Astrocyte (in vitro differentiated cells and primary cell): ENCODE data around the gene VASN. TPM values are rescaled to one million over a fixed set of nuclear protein-coding genes. Genes with fewer than 3 reads are reported as not detected.

Experiments used
- DNase-seq: peaks from one replicate; pipeline ENCODE4 v3.0.0-alpha.2; 2010; ENCODE audit warnings: low read depth
- FAIRE-seq: peaks from 2 replicates; lab custom pipeline; 2011; peaks lifted over from hg19 to GRCh38; lab: Jason Lieb, UNC
- H2AFZ ChIP-seq: 2 replicates; pipeline ENCODE4 v1.6.0; 2012; ENCODE audit warnings: low read depth, low read length, inconsistent platforms
- H3K27ac ChIP-seq: 2 replicates; pipeline ENCODE4 v1.5.1; 2011; ENCODE audit warnings: low read depth, low read length, inconsistent platforms
- H3K27me3 ChIP-seq: 2 replicates; pipeline ENCODE4 v1.6.0; 2011; ENCODE audit warnings: low read length, inconsistent platforms; ENCODE audit not compliant: insufficient read depth
- H3K36me3 ChIP-seq: 2 replicates; pipeline ENCODE4 v1.5.1; 2011; ENCODE audit warnings: low read length, inconsistent platforms; ENCODE audit not compliant: insufficient read depth
- H3K4me1 ChIP-seq: 2 replicates; pipeline ENCODE4 v1.5.1; 2011; ENCODE audit warnings: low read length, inconsistent platforms; ENCODE audit not compliant: insufficient read depth
- H3K4me2 ChIP-seq: 2 replicates; pipeline ENCODE4 v1.6.0; 2012; ENCODE audit warnings: low read length, inconsistent platforms
- H3K4me3 ChIP-seq: 2 replicates; pipeline ENCODE4 v1.5.1; 2011; ENCODE audit warnings: low read depth, mild to moderate bottlenecking, low read length, inconsistent platforms; ENCODE audit not compliant: insufficient read depth
- H3K79me2 ChIP-seq: 2 replicates; pipeline ENCODE4 v1.6.0; 2012; ENCODE audit warnings: mild to moderate bottlenecking, low read length, inconsistent platforms; ENCODE audit not compliant: insufficient read depth
- H3K9ac ChIP-seq: 2 replicates; pipeline ENCODE4 v1.6.0; 2012; ENCODE audit warnings: mild to moderate bottlenecking, low read length, inconsistent platforms
- H3K9me3 ChIP-seq: 2 replicates; pipeline ENCODE4 v1.5.1; 2012; ENCODE audit warnings: low read depth, mild to moderate bottlenecking, low read length, inconsistent platforms; ENCODE audit not compliant: insufficient read depth
- H4K20me1 ChIP-seq: 2 replicates; pipeline ENCODE4 v1.6.0; 2012; ENCODE audit warnings: low read length, inconsistent platforms; ENCODE audit not compliant: insufficient read depth
- H3K27ac Mint-ChIP-seq: one replicate; pipeline ENCODE4 v1.8.0; 2021; ENCODE audit warnings: mild to moderate bottlenecking, mixed read lengths; ENCODE audit not compliant: unreplicated experiment
- H3K27me3 Mint-ChIP-seq: one replicate; pipeline ENCODE4 v1.8.0; 2021; ENCODE audit warnings: low read depth, mixed read lengths; ENCODE audit not compliant: unreplicated experiment
- H3K36me3 Mint-ChIP-seq: one replicate; pipeline ENCODE4 v1.8.0; 2021; ENCODE audit warnings: low read depth, mixed read lengths; ENCODE audit not compliant: unreplicated experiment
- H3K4me1 Mint-ChIP-seq: one replicate; pipeline ENCODE4 v1.8.0; 2021; ENCODE audit warnings: low read depth, mixed read lengths; ENCODE audit not compliant: unreplicated experiment
- H3K4me3 Mint-ChIP-seq: one replicate; pipeline ENCODE4 v1.8.0; 2021; ENCODE audit warnings: mild to moderate bottlenecking, moderate library complexity, mixed read lengths; ENCODE audit not compliant: unreplicated experiment
- H3K9me3 Mint-ChIP-seq: one replicate; pipeline ENCODE4 v1.8.0; 2021; ENCODE audit warnings: mild to moderate bottlenecking, mixed read lengths; ENCODE audit not compliant: unreplicated experiment
- EZH2 ChIP-seq: IDR thresholded peaks from 2 replicates; pipeline ENCODE4 v1.6.1; 2012; ENCODE audit warnings: mild to moderate bottlenecking, low read length, inconsistent platforms; ENCODE audit not compliant: insufficient read depth
- total RNA-seq: library from RNA; stranded (reverse); gene quantifications from 2 replicates; pipeline ENCODE4 v1.2.1, GENCODE V29; 2021
- TF ChIP-seq, protein P1 (sequence below): IDR thresholded peaks from 2 replicates; pipeline ENCODE4 v1.5.1; 2011; ENCODE audit warnings: low read depth, mild to moderate bottlenecking, inconsistent platforms, low read length, moderate library complexity; ENCODE audit not compliant: insufficient read depth

Gene VASN
- total RNA-seq, 1 donor from 2014 or later = 32.0 TPM

GRCh38 chr16:4428500-4428899 is 56.9 kb downstream of the VASN start:
- H3K4me3 ChIP-seq = no peak overlapping the region
- Mint-ChIP-seq H3K4me3 (no peak overlapping the region), H3K4me1 (peaks cover 10% of the 10 kb centered on the region), H3K9me3 (no peaks in the 10 kb centered on the region), H3K27ac (no peak overlapping the region), H3K36me3 (peaks cover 5% of the 10 kb centered on the region), H3K27me3 (no peaks in the 10 kb centered on the region)
- H3K9ac ChIP-seq = no peak overlapping the region
- TF ChIP-seq EZH2 = no peak
- H3K36me3 ChIP-seq = peaks cover 9% of the 10 kb centered on the region
- no peak overlapping the region for H2AFZ ChIP-seq
- H3K27me3 ChIP-seq = no peaks in the 10 kb centered on the region
- peaks cover 20% of the 10 kb centered on the region for H4K20me1 ChIP-seq
- H3K4me2 ChIP-seq = no peak overlapping the region
- H3K79me2 ChIP-seq = peaks cover 61% of the 10 kb centered on the region
- FAIRE-seq (no peak), DNase-seq (no peak)
- H3K4me1 ChIP-seq = peaks cover 10% of the 10 kb centered on the region
- no peak overlapping the region for H3K27ac ChIP-seq
- no peaks in the 10 kb centered on the region for H3K9me3 ChIP-seq

DNA sequence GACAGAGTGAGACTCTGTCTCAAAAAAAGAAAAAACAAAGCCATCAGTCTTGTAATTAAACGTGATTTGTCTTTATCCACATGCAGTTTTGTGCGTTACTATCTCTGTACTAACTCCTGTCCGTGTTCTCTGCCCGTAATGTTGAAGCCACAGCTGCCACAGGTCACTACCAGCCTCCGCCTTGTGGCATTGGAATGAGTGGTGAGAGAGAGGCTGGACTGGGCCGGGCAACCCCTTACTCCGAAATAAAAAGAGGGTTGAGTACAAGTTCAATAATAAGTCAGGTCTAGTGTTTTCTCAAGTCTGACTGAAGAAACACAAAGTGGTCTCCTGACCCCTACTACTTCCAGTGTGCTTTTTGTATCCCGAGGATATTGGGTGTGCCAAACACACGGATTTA is 59.4 kb downstream of the VASN start:
- no peaks in the 10 kb centered on the region for H3K9me3 Mint-ChIP-seq
- H3K36me3 Mint-ChIP-seq = peaks cover 7% of the 10 kb centered on the region
- no peaks in the 10 kb centered on the region for H3K9me3 ChIP-seq
- DNase-seq = no peak
- TF ChIP-seq EZH2 = no peak
- TF ChIP-seq, protein P1, sequence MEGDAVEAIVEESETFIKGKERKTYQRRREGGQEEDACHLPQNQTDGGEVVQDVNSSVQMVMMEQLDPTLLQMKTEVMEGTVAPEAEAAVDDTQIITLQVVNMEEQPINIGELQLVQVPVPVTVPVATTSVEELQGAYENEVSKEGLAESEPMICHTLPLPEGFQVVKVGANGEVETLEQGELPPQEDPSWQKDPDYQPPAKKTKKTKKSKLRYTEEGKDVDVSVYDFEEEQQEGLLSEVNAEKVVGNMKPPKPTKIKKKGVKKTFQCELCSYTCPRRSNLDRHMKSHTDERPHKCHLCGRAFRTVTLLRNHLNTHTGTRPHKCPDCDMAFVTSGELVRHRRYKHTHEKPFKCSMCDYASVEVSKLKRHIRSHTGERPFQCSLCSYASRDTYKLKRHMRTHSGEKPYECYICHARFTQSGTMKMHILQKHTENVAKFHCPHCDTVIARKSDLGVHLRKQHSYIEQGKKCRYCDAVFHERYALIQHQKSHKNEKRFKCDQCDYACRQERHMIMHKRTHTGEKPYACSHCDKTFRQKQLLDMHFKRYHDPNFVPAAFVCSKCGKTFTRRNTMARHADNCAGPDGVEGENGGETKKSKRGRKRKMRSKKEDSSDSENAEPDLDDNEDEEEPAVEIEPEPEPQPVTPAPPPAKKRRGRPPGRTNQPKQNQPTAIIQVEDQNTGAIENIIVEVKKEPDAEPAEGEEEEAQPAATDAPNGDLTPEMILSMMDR = no peak
- H3K27me3 Mint-ChIP-seq = no peaks in the 10 kb centered on the region
- no peak overlapping the region for H3K4me3 ChIP-seq
- H3K27ac Mint-ChIP-seq = no peak overlapping the region
- no peak overlapping the region for H2AFZ ChIP-seq
- no peak overlapping the region for H3K9ac ChIP-seq
- peaks cover 75% of the 10 kb centered on the region for H3K79me2 ChIP-seq
- no peak overlapping the region for H3K4me3 Mint-ChIP-seq
- H3K4me1 ChIP-seq = peaks cover 4% of the 10 kb centered on the region
- peaks cover 26% of the 10 kb centered on the region for H4K20me1 ChIP-seq
- no peak overlapping the region for H3K27ac ChIP-seq
- H3K36me3 ChIP-seq = peaks cover 22% of the 10 kb centered on the region
- no peaks in the 10 kb centered on the region for H3K27me3 ChIP-seq
- H3K4me2 ChIP-seq = no peak overlapping the region
- peaks cover 10% of the 10 kb centered on the region for H3K4me1 Mint-ChIP-seq
- FAIRE-seq = no peak

Other genes with a start within 250 kb of the VASN start
- gene SRL, start 129.8 kb upstream of the VASN start, total RNA-seq = not detected in 2 replicates
- 6.1 and 7.7 TPM in 2 replicates for gene TFAP4, start 98.8 kb upstream of the VASN start, total RNA-seq
- 16.5 and 18.9 TPM in 2 replicates for gene GLIS2, start 55.8 kb upstream of the VASN start, total RNA-seq
- 50.7 and 51.9 TPM in 2 replicates for gene PAM16, start 20.5 kb upstream of the VASN start, total RNA-seq
- 25.0 and 26.4 TPM in 2 replicates for gene CORO7, start 44.7 kb downstream of the VASN start, total RNA-seq
- gene DNAJA3, start 54.0 kb downstream of the VASN start, total RNA-seq = 36.4 and 39.8 TPM in 2 replicates
- 28.5 and 31.2 TPM in 2 replicates for gene NMRAL1, start 102.8 kb downstream of the VASN start, total RNA-seq
- gene HMOX2, start 104.5 kb downstream of the VASN start, total RNA-seq = 53.1 and 64.9 TPM in 2 replicates
- gene CDIP1, start 166.9 kb downstream of the VASN start, total RNA-seq = 56.9 and 64.7 TPM in 2 replicates
- 0.20 and 0.38 TPM in 2 replicates for gene C16orf96, start 184.5 kb downstream of the VASN start, total RNA-seq
- gene UBALD1, start 243.0 kb downstream of the VASN start, total RNA-seq = 49.8 and 53.0 TPM in 2 replicates